ENCODE results near the gene P4HA2. TPM values are rescaled to one million over a fixed set of nuclear protein-coding genes. Genes with fewer than 3 reads are reported as not detected.

The P4HA2 gene
- total and polyA plus RNA-seq, 2 of the 8 experiments (the other 6 are each of a cell fraction or from before 2014, with no cell fraction given), result 7.4 to 9.3 TPM

- 87% methylated on average over 1 of the region's 1 CpG; no CpG with 5 or more reads in 1 of the 2 experiments for WGBS, 2 experiments (ENCODE audit: extremely low coverage in 1 of 2, insufficient coverage in 1 of 2, insufficient read length in 1 of 2, insufficient replicate concordance in 2 of 2, low coverage in 1 of 2, low lambda C conversion rate in 2 of 2, missing lambda C conversion rate in 1 of 2)
- POLR2A ChIA-PET (ENCODE audit: partially characterized antibody), result no interaction called here
- H3K18ac ChIP-seq (ENCODE audit: extremely low read depth, low read length), result no peak overlapping the region
- H4K20me1 ChIP-seq (replicated peaks in 1 of 2; ENCODE audit: control insufficient read depth in 1 of 2, insufficient read depth in 2 of 2, low read length in 2 of 2), result peaks cover 0 to 2% of the 10 kb centered on the region in 2 experiments
- H4K5ac ChIP-seq (ENCODE audit: insufficient read length, low read depth, low read length), result no peak overlapping the region
- H3K56ac ChIP-seq (replicated peaks; ENCODE audit: insufficient read length, low read depth, low read length), result no peak overlapping the region
- no peak overlapping the region for H3K4ac ChIP-seq (replicated peaks; ENCODE audit: insufficient read length, low read depth, low read length)
- no peak overlapping the region for H2BK5ac ChIP-seq (ENCODE audit: low read depth, low read length)
- H3K23me2 ChIP-seq (ENCODE audit: low read depth, low read length), result no peaks in the 10 kb centered on the region; the same call in 1 of the 2 replicates
- CTCF ChIA-PET (ENCODE audit: partially characterized antibody), result no interaction called here
- H3K9me3 ChIP-seq (ENCODE audit: insufficient read depth in 2 of 2, low read depth in 1 of 2, low read length in 1 of 2), result no peaks in the 10 kb centered on the region
- no peak for TF ChIP-seq RNF2 (IDR thresholded peaks at IDR 0.05; ENCODE audit: borderline replicate concordance, low read depth, low read length, missing control alignments, poor library complexity, severe bottlenecking)
- no peak for TF ChIP-seq BRCA1 (IDR thresholded peaks at IDR 0.05; ENCODE audit: low read depth, low read length)
- no peak overlapping the region for H2BK120ac ChIP-seq (replicated peaks; ENCODE audit: low read depth, low read length)
- no peak overlapping the region for H3K27ac ChIP-seq (ENCODE audit: low read depth, low read length)
- no peak overlapping the region for H2BK12ac ChIP-seq (ENCODE audit: low read depth, low read length)
- no peak overlapping the region for H4K8ac ChIP-seq (ENCODE audit: extremely low read depth, insufficient read depth, low read length)
- H2AFZ ChIP-seq (ENCODE audit: low read length), result no peak overlapping the region
- no peaks in the 10 kb centered on the region for H3K79me2 ChIP-seq (ENCODE audit: control insufficient read depth in 1 of 2, insufficient read depth in 2 of 2, low read length in 2 of 2)
- H3K36me3 ChIP-seq (ENCODE audit: control insufficient read depth in 2 of 4, insufficient read depth in 4 of 4, low read length in 3 of 4), result no peaks in the 10 kb centered on the region
- no peak for DNase-seq (ENCODE audit: low read depth in 1 of 2, low spot score in 2 of 2)
- H2BK20ac ChIP-seq (ENCODE audit: low read length), result no peak overlapping the region
- H3K23ac ChIP-seq (ENCODE audit: insufficient read length), result no peak overlapping the region
- H3K79me1 ChIP-seq (ENCODE audit: low read depth, low read length), result no peaks in the 10 kb centered on the region
- H3K9ac ChIP-seq (replicated peaks in 1 of 4; ENCODE audit: extremely low read depth in 1 of 4, low read depth in 3 of 4, low read length in 3 of 4), result no peak overlapping the region
- H3K4me2 ChIP-seq (ENCODE audit: insufficient read depth in 1 of 2, low read depth in 2 of 2, low read length in 2 of 2), result no peak overlapping the region
- H3K14ac ChIP-seq (ENCODE audit: insufficient read length), result no peak overlapping the region
- no peak overlapping the region for H2AK5ac ChIP-seq (ENCODE audit: low read depth, low read length)
- no peaks in the 10 kb centered on the region; a peak in 1 of 7 replicates for H3K4me1 ChIP-seq (replicated peaks in 1 of 4; ENCODE audit: control insufficient read depth in 3 of 4, insufficient read depth in 4 of 4, low read length in 3 of 4)
- no peak for FAIRE-seq
- H3K27me3 ChIP-seq (replicated peaks in 1 of 4; ENCODE audit: control insufficient read depth in 3 of 4, extremely low read depth in 1 of 4, insufficient read depth in 3 of 4, low read length in 3 of 4), result peaks cover 0 to 12% (median 4%) of the 10 kb centered on the region in 4 experiments; a peak in 4 of 7 replicates
- H3K4me3 ChIP-seq (ENCODE audit: extremely low read depth in 1 of 4, insufficient read depth in 2 of 4, low read depth in 3 of 4, low read length in 4 of 4), result no peak overlapping the region
- H2BK15ac ChIP-seq (ENCODE audit: low read length), result no peak overlapping the region
- no peak overlapping the region for H4K91ac ChIP-seq (replicated peaks; ENCODE audit: insufficient read length, low read length)
Measured at GRCh38 chr5:132233081-132233480, 5.4 kb upstream of the P4HA2 start.

Measured in H1 (cell line).